Measurements from ENCODE around the gene COPS6.

Gene COPS6

DNA sequence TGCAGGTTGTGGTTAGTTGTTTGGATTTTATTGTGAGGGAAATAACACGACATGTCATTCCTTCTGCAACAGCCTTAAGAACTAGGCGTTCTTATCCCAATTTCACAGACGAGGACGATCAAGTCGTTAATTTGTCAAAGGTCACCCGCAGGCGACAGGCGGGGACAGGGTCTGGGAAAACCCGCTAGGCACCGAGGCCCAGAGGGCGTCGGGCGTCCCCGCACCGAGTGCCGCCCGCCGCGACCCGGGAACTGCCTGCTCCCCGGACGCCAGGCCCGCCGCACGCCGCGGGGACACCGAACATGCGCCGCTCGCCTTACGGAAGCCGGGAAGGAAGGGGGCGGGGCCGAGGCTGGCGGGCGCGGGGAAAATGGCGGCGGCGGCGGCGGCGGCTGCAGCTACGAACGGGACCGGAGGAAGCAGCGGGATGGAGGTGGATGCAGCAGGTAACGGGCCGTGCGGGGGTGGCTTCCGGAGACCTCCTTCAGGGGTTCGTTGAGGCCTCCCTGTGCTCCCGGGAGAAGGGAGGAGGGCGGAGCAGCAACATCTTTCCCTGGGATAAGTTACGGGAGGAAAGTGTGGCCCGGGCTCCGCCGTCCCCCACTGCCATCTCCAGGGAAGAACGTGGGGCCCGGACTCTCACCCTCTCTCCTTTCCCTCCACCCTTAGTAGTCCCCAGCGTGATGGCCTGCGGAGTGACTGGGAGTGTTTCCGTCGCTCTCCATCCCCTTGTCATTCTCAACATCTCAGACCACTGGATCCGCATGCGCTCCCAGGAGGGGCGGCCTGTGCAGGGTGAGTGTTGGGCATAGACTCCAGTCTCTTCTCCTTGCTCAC lies at the start of gene COPS6:
COPS6 (plus strand) TSS at position 349 of the 837 bp plus-strand sequence; CDS start at position 371, 22 bp downstream.
- peak; percentile 81 to 83 for DNase-seq

DNA sequence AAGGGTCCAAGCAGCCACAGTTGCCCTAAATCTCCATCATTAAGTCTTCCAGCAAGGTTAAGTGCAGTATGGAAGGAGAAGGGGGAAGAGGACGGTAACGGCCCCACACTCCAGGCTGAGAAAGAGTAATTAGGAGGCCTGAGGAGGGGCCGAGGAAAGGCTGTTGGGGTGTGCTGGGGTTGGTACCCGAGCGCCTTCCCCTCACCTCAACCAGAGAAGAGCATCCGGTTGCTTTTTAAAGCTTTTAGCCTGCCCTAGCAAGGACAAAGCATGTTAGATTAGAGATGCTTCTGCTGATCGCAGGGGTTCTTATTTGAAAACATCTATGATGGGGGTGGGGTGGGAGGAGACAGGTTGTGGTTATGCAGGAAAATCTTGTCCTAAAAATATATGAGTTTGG lies 48.2 kb upstream of the COPS6 start:
- no peak for DNase-seq

DNA sequence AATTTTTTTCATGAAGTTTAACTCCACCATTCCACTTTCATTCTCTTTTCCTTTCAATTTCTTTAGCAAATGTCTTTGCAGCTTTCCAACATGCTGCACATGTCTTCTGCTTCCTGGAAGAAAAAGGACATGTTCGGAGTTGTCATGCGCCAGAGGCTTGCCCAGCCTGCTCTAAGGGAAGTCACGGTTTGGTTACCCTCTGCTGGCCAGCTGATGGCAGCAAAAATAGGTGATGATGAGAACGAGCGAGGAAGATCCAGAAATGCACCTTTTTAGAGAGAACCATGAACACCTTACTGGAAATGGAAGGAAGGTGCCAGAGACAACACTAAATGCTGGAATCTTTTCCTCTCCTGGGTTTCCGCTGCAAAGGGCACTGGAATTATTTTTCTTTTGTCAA lies 44.1 kb upstream of the COPS6 start:
- DNase-seq: no peak

DNA sequence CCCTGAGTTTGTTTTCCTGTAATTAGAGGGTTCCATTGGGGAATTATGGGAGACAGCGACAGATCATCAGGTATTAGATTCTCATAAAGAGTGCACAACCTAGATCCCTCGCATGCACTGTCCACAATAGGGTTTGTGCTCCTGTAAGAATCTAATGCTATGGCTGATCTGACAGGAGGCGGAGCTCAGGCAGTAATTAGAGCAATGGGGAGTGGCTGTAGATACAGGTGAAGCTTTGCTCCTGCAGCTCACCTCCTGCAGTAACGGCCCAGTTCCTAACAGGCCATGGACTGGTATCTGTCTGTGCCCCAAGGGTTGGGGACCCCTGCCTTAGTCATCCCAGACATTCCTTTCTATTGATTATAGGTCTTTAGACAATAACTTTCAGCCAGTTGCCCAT lies 40.1 kb upstream of the COPS6 start:
- DNase-seq: no peak

DNA sequence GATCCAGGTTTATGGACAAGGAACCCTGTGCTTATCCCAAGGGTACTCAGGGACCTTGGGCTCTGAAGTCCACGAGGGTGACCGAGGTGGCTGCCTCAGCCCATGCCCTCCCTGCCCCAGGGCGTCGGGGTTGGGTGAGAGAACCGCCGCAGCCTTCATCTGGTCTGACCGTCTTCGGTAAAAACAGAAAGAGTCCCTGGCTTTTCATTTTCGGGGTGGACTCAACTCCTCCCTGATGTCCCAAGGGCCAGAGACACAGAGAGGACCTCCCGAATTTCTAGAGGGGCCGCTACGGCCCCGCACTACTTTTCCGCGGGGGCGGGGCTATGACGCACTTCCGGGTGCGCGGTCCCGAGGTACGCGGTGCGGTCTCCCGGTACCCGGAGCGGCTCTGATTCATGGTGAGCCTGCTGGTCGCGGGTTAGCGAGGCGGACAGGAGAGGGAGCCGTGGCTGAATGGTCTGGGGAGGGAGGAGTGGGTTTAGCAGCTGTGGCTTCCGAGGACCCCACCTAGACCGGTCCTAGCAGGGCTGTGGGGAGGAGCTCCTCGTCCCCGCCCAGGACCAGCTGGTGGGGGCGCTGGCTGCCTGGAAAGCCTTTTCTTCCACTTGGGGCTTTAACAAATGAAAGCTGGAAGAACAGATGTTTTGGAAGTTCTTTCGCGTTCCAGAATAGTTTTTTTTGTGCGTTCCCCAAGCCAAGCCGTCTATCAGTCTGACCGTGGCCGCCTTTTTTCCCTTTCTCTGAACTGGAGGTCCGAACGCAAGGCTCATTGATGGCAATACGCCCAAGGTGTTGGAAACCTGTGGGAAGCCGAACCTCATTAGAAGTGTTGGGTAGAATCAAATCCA lies 39.1 kb upstream of the COPS6 start, which contains the start of gene ZSCAN21:
ZSCAN21 (plus strand) TSS at position 334 of the 851 bp plus-strand sequence. CDS start 7,233 bp downstream, outside the sequence.
- DNase-seq: peak; percentile 83 to 86

DNA sequence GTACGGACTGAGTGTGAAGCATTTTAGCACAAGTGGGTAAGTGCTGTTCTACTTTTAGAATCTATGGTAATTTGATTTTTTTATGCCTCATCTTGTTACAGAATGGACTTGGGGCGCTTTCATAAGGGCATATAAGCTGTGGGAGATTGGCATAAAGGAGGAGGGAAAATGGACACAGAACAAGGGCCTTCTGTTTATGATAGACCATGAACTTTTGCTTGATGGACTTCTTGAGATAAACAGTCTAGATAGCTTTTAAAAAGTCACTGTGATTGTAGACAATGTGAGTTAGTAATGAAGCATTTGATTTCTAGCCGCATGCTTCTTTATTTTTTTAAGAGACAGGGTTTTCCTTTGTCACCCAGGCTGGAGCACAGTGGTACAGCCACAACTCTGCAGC lies 37.2 kb upstream of the COPS6 start:
- no peak for DNase-seq

DNA sequence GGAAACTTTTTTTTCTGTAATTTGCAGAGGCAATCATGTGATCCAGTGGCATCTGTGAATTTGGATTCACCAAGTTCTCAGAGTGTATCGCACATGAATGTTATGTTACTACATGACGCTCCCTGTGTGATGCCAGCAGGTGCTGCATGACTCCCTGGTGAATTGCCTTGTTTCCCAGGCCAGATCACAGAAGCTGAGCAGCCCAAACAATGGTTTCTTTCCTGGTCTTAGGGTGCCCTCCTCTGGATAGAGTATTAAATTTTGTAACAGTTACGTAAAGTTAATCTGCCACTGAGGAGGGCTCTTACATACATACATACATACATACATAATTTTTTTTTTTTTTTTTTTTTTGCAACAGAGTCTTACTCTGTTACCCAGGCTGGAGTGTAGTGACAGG lies 35.6 kb upstream of the COPS6 start:
- peak; percentile 74 to 88 for DNase-seq

DNA sequence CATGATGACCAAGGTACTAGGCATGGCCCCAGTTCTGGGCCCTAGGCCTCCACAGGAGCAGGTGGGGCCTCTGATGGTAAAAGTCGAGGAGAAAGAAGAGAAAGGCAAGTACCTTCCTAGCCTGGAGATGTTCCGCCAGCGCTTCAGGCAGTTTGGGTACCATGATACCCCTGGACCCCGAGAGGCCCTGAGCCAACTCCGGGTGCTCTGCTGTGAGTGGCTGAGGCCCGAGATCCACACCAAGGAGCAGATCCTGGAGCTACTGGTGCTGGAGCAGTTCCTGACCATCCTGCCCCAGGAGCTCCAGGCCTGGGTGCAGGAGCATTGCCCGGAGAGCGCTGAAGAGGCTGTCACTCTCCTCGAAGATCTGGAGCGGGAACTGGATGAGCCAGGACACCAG lies 31.8 kb upstream of the COPS6 start:
- DNase-seq: no peak

DNA sequence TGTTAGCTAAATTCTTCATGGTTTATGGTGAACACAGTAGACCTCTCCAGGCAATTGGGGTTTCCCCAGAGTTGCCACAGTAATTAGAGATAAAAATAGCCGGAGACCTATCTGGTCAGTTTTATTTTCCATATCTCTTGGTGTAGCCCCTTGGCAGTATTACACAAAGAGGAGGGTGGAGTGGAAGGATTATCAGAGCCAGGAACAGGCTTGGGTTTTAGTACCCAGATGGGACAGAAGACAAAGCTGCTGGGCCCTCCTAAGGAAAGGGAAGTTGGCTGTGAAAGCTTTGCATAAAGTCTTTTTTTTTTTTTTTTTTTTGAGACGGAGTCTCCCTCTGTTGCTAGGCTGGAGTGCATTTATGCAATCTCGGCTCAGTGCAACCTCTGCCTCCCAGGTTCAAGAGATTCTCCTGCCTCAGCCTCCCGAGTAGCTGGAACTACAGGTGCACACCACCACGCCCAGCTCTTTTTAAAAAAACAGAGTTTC lies 29.5 kb upstream of the COPS6 start:
- DNase-seq: no peak

DNA sequence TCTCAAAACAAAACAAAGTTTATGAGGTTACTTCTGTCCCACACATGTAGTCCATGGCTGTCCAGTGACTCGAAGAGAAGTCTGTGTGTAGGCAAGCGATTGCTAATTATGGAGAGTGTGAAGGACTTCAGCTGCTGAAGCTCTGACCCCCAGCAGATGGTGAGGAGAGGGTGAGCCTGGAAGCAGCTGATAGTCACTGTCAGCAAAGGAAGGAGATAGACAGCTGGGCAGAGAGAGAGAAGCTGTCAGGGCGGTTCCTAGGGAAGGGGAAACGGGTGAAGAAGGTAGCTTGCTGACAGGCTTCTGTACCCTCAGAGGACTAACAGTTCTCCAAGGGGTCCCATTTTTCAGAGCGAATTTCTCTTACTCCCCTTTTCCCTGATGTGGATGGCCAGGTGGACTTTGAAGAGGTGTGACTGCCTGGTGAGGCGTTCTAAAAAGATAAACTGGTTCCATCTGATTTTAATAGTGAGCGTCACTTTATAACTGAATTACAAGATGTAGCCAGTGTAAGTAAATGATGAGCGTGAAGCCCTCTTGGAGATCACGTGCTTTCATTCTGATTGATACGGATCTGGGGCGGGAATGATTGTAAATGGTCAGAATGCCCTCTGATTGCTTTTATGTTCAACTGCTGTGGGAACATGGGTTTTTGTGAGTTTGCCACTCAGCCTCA lies 27.1 kb upstream of the COPS6 start:
- no peak for DNase-seq

DNA sequence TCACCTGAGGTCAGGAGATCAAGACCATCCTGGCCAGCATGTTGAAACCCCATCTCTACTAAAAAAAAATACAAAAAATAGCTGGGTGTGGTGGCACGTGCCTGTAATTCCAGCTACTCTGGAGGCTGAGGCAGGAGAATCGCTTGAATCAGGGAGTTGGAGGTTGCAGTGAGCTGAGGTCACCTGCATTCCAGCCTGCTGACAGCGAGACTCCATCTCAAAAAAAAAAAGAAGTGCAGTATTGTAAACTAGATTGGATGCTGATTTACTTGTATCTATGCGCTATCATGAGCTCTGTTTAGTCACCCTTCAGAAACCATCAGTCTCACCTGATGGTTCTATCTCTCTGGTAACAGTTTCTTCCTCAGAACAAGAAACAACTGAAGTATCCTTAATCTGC lies 25.4 kb upstream of the COPS6 start:
- DNase-seq: no peak

DNA sequence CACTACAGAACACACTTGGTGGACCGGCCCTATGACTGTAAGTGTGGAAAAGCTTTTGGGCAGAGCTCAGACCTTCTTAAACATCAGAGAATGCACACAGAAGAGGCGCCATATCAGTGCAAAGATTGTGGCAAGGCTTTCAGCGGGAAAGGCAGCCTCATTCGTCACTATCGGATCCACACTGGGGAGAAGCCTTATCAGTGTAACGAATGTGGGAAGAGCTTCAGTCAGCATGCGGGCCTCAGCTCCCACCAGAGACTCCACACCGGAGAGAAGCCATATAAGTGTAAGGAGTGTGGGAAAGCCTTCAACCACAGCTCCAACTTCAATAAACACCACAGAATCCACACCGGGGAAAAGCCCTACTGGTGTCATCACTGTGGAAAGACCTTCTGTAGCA lies 24.6 kb upstream of the COPS6 start:
- DNase-seq: no peak

DNA sequence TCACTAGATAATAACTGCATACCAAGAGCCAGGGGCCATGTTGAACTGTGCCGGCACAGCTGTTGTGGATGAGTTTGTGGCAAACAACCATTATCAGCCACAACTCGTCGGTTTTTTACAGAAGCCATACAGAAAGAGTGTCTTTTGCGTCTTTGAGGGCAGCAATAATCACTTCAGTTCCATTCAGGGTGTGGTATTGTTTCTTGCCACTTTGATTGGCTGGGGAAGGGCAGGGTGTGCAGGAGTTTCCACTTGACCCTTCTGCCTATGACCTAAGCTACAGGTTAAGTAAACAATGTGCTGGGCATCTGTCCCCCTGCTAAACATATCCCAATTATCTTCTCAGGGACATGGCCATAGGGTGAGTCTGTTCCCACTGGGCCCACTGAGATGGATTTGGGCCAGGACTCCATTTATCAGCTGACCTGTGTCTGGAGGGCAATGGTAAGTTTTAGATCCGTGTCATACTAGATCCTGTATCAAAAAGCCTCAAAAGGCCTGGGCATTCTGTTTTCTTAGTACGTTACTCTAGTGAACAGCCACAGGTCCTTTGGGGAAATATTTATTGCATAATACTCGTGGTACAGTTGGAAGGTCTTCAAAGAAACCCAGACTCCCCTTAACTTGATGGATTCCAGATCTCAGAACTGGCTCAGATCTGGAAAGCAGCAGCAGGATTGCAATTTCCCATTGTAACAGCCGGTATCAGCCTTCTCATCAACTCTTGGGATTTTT lies 23.1 kb upstream of the COPS6 start:
- no peak for DNase-seq

DNA sequence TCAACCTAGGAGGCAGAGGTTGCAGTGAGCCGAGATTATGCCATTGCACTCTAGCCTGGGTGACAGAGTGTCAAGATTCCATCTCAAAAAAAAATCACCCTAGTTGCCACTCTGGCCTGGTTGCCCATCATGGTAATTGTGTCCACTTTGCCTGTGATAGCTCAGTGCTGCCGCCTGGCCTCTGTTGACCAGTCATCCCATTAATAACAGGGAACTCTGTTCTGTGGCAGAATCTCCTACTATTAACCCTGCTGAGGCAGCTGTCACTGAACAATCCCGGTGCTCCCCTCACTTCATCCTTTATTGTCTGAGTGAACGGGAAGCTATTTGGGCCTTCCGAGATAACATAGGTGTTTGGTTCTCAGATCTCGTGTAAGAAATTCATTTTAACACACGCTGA lies 21.8 kb upstream of the COPS6 start:
- DNase-seq: no peak

DNA sequence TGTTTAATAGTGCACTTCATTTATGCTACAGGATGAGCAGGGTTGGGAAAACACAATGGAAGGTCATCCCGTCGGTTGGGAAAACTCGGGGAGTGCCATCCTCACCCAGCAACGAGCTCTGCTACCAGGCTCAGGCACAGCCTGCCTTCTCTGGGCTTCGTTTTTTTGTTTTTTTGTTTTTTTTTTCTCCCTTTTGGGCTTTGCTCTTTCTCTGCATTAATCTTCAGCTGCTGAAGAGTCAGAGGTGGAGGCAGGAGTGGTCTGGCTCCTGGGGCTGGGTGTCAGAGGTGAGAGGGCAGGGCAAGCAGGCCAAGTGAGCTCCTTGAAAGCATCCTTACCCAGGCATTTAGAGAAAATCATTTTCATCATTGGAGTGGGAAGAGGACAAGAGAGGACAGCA lies 18.8 kb upstream of the COPS6 start:
- no peak for DNase-seq

DNA sequence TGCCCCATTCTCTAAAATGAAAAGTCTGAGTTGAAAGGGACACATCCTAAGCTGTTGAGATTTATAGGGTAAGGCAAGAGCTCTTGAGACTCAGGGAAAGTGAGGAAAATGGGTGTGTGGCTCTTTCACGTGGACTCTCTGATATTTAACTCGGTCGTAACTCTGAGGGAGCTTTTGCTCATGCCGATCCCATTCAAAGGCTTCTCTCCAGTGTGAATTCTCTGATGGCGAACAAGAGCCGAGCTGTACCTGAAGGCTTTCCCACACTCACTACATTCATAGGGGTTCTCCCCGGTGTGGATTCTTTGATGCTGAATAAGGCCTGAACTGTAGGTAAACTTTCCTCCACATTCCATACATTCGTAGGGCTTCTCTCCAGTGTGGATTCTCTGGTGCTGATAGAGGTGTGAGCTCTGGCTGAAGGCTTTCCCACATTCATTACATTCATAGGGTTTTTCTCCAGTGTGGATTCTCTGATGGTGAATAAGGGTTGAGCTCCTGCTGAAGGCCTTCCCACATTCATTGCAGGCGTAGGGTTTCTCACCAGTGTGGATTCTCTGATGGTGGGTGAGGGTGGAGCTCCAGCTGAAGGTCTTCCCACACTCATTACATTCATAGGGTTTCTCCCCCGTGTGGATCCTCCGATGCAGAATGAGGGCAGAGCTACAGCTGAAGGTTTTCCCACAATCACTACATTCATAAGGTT lies 17.6 kb upstream of the COPS6 start:
- DNase-seq: no peak

DNA sequence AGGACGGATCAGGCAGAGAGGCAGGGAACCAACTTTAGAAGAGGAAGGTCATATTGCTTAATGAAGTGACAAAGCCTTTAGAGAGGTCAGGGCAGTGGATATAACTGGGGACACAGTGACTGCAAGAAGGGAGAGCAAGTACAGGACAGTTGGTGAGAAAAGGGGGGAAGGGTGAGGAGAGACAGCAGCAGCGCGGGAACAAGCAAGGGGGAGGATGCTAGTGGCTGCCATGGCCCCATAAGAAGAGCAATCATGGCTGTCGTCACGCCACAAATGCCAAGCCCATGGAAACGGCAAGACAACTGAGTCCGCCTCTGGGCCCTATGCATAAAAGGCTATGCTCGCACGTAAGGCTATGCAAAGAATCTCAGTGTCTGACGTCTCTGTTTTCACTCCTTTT lies 16.3 kb upstream of the COPS6 start:
- DNase-seq: no peak

DNA sequence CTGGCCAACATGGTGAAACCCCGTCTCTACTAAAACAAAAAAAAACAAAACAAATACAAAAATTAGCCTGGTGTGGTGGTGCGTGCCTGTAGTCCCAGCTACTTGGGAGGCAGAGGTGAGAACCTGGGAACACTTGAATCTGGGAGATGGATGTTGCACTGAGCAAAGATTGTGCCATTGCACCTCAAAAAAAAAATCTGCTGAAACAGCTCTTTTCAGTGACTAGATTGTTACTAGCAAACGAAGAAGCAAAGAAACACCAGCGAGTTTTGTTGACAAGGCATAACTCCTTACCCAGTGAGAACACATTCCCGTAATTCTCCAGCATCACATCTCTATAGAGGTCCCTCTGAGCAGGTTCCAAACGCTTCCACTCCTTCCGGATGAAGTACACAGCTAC lies 13.9 kb upstream of the COPS6 start:
- no peak for DNase-seq

DNA sequence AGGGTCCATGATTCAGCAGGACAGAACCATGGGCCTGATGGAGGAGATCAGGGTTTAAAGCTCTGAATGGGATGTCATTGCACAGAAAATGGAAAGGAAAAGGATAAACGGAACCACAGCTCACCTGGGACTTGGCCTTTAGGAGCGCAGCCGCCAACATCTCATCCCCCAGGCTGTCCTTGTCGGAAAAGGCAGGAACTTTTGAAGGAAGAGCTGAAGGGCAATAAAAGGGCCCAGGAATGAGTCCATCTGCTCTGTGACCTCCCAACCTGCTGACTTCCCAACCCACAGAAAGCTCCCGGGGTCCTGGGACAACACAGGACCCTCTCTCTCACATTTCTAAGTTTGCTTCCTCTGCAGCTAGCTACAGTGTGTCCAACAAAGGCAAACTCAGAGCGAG lies 13.4 kb upstream of the COPS6 start:
- no peak for DNase-seq

DNA sequence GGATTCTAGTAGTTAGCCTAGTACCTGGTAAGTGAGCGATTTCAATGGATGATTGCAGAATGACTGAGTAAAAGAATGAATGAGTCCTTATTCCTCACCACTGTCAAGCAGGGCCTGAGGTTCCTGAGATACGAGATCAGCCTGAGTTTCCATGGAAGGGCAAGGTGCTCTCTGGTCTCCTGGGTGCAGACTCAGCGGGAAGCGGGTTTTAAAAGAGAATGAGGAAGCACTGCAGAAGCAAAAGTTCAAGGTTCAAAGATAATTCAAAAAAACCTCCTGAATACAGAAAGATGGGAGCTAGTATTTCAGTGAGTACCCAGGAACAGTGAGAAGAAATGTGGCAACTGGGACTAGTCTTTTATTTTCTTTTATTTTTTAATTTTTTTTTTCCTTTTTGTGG lies 11.6 kb upstream of the COPS6 start:
- DNase-seq: no peak

DNA sequence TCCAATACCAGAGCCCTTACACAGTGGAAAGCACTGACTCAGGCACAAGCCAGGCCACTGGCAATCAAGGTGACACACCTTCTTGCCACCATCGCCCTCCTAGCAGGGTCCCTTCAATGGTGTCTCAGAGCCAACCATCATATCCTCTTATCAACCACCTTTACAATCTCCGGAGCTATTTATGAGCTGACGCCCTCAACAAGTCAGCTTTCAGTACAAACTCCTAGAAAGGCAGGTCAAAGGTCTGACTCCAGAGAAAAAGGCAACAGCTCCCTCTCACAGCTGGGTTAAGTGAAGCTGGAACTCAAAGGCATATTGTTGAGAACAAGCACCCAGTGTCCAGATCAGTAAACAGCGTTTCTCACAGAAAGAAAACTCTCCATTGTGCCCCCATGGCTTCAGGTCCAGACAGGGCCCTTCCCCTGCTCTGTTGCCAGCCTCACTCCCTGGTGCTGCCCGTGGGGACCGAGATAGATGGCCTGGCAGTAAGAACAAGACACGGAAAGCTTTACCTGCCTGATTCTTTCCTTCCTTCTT lies 9.7 kb upstream of the COPS6 start:
- no peak for DNase-seq
